Body of pancreas (tissue), 4 donors: ENCODE results near the gene MT1A.

Experiments
- CTCF ChIP-seq, 7 experiments: fragments of 450-650 bp in 4 of 7; fragments of 200-600 bp in 3 of 7; sonication (generic) in 3 of 7; IDR thresholded peaks; one replicate each; pipeline ENCODE4 v1.5.1; 2016 to 2019; ENCODE audit warnings: antibody characterized with exemption in 7 of 7
- POLR2A ChIP-seq, 3 donors: fragments of 450-650 bp; IDR thresholded peaks; one replicate each; pipeline ENCODE4 v1.6.1; 2016; ENCODE audit warnings: antibody characterized with exemption in 3 of 3, mild to moderate bottlenecking in 2 of 3

- TF ChIP-seq CTCF (IDR thresholded peaks at IDR 0.05) (no peak), POLR2A (IDR thresholded peaks at IDR 0.05) (no peak)
Observed at GRCh38 chr16:56588781-56589140, 49.7 kb upstream of the MT1A start.
